ENCODE data around the gene PSMA5. TPM values are rescaled to one million over a fixed set of nuclear protein-coding genes. Genes with fewer than 3 reads are reported as not detected.

PSMA5 gene
- total RNA-seq, 1 donor from 2014 or later: 62.0 TPM

GRCh38 chr1:109423498-109423897 lies 2.8 kb downstream of the PSMA5 start:
- H3K4me1 Mint-ChIP-seq: peaks cover 20% of the 10 kb centered on the region
- H3K4me3 Mint-ChIP-seq: no peak overlapping the region
- Histone ChIP-seq H3K36me3 (no peaks in the 10 kb centered on the region), H2AFZ (replicated peaks) (no peak overlapping the region), H3K9me3 (ENCODE audit: low read depth) (no peaks in the 10 kb centered on the region), H3F3A (ENCODE audit: low read depth) (peaks cover 14% of the 10 kb centered on the region), H3K4me3 (no peak overlapping the region), H3K79me2 (ENCODE audit: low read depth) (peaks cover 58% of the 10 kb centered on the region), H3K27me3 (no peaks in the 10 kb centered on the region), H3K4me2 (no peak overlapping the region), H3K27ac (no peak overlapping the region), H3K9ac (no peak overlapping the region), H4K20me1 (ENCODE audit: low read depth) (peaks cover 16% of the 10 kb centered on the region), H3K4me1 (peaks cover 16% of the 10 kb centered on the region)
- H3K27me3 Mint-ChIP-seq (ENCODE audit: insufficient read depth, low read depth): no peaks in the 10 kb centered on the region
- DNase-seq (ENCODE audit: low spot score): no peak
- H3K27ac Mint-ChIP-seq: no peak overlapping the region
- peaks cover 2% of the 10 kb centered on the region for H3K36me3 Mint-ChIP-seq
- H3K9me3 Mint-ChIP-seq: no peaks in the 10 kb centered on the region
- TF ChIP-seq EZH2phosphoT487 (IDR thresholded peaks at IDR 0.05): no peak
- no peak for TF ChIP-seq CTCF (IDR thresholded peaks at IDR 0.05)
- no peak for TF ChIP-seq EZH2 (IDR thresholded peaks at IDR 0.05)

DNA sequence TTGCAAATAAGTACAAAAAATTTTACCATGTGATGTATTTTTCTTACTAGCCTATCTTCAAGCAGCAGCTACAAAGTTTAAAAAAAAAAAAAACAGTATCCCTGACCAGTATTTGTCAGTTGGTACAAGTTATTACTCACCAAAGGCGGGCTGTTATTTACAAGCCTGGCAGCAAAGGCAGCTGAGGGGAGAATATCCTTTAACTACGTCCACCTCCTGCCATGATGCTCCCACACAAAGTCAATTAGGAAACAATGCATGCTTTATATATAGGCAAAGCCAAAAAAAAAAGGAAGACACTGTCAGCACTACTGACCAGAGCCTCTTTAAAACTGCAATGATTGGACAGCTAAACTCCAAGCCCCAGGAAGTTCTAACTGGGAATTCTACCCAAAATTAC lies 13.7 kb downstream of the PSMA5 start:
- Histone ChIP-seq H3K27ac (no peak overlapping the region), H3K9ac (no peak overlapping the region), H3K4me2 (no peak overlapping the region), H2AFZ (replicated peaks) (no peak overlapping the region), H3K9me3 (ENCODE audit: low read depth) (no peaks in the 10 kb centered on the region), H3F3A (ENCODE audit: low read depth) (no peaks in the 10 kb centered on the region), H3K27me3 (no peaks in the 10 kb centered on the region), H3K79me2 (ENCODE audit: low read depth) (peaks cover 16% of the 10 kb centered on the region), H3K36me3 (peaks cover 9% of the 10 kb centered on the region), H4K20me1 (ENCODE audit: low read depth) (peaks cover 11% of the 10 kb centered on the region), H3K4me3 (no peak overlapping the region), H3K4me1 (peaks cover 4% of the 10 kb centered on the region)
- peak; percentile 11 for DNase-seq (ENCODE audit: low spot score)
- no peaks in the 10 kb centered on the region for H3K4me1 Mint-ChIP-seq
- peaks cover 28% of the 10 kb centered on the region for H3K36me3 Mint-ChIP-seq
- no peaks in the 10 kb centered on the region for H3K27me3 Mint-ChIP-seq (ENCODE audit: insufficient read depth, low read depth)
- H3K27ac Mint-ChIP-seq: no peak overlapping the region
- no peak overlapping the region for H3K4me3 Mint-ChIP-seq
- H3K9me3 Mint-ChIP-seq: no peaks in the 10 kb centered on the region
- TF ChIP-seq EZH2 (IDR thresholded peaks at IDR 0.05) (no peak), CTCF (IDR thresholded peaks at IDR 0.05) (no peak), EZH2phosphoT487 (IDR thresholded peaks at IDR 0.05) (no peak)

- H3K36me3 ChIP-seq: no peaks in the 10 kb centered on the region
- H3K27ac Mint-ChIP-seq: no peak overlapping the region
- no peaks in the 10 kb centered on the region for H3K4me1 ChIP-seq
- H3K9ac ChIP-seq: no peak overlapping the region
- H3F3A ChIP-seq (ENCODE audit: low read depth): peaks cover 30% of the 10 kb centered on the region
- H3K36me3 Mint-ChIP-seq: peaks cover 21% of the 10 kb centered on the region
- H3K4me3 ChIP-seq: no peak overlapping the region
- H3K27ac ChIP-seq: no peak overlapping the region
- TF ChIP-seq EZH2phosphoT487 (IDR thresholded peaks at IDR 0.05) (no peak), CTCF (IDR thresholded peaks at IDR 0.05) (no peak), EZH2 (IDR thresholded peaks at IDR 0.05) (no peak)
- H3K4me3 Mint-ChIP-seq: no peak overlapping the region
- no peaks in the 10 kb centered on the region for H3K9me3 Mint-ChIP-seq
- no peaks in the 10 kb centered on the region for H3K4me1 Mint-ChIP-seq
- no peak overlapping the region for H2AFZ ChIP-seq (replicated peaks)
- no peak overlapping the region for H3K4me2 ChIP-seq
- DNase-seq (ENCODE audit: low spot score): no peak
- no peaks in the 10 kb centered on the region for H3K79me2 ChIP-seq (ENCODE audit: low read depth)
- H3K27me3 Mint-ChIP-seq (ENCODE audit: insufficient read depth, low read depth): no peaks in the 10 kb centered on the region
- no peaks in the 10 kb centered on the region for H3K9me3 ChIP-seq (ENCODE audit: low read depth)
- H4K20me1 ChIP-seq (ENCODE audit: low read depth): no peaks in the 10 kb centered on the region
- no peaks in the 10 kb centered on the region for H3K27me3 ChIP-seq
Measured at GRCh38 chr1:109404838-109405237, 21.4 kb downstream of the PSMA5 start.

Data from neural progenitor cell (in vitro differentiated cells).